Activated CD4-positive, CD25-positive, alpha-beta regulatory T cell treated with anti-CD3 and anti-CD28 coated beads, Interleukin-2, amount 50 U/mL, for 72 hours (primary cell): Measurements from ENCODE around the gene GREB1L.

Source experiments
- DNase-seq: peaks from one replicate; pipeline ENCODE4 v3.0.0; 2021

Gene GREB1L

DNA sequence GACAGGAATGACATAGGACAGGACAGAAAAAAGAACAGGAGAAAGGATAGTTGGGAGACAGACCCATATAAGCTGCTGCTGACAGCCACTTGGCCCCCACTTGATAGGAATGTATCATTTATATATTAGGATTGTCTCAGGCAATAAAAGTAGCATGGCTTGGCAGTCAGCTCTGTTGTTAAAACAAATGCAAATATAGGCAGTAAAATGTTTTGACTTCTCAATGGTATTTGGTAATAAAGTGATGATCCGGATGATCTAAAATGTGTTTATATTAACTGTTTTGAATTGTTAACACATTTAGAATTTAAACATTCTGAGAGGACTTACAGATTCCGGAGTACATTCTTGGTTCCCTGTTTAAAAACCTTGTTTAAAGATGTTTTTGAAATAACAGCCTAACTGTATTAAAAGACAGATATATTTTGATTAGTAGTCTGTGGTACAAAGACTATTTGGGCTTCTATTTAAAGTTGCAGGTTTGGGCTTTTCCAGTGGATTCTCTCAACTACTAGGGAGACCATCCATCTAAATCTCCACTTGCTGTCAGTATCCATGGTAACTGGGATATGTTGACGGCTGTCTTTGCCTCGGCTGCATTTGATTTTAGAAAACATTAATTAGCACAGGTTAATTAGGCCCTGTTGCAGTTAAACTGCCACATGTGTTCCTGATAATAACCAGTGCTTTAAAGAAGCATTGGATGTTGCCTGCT is 210.9 kb downstream of the GREB1L start:
- DNase-seq: no peak

DNA sequence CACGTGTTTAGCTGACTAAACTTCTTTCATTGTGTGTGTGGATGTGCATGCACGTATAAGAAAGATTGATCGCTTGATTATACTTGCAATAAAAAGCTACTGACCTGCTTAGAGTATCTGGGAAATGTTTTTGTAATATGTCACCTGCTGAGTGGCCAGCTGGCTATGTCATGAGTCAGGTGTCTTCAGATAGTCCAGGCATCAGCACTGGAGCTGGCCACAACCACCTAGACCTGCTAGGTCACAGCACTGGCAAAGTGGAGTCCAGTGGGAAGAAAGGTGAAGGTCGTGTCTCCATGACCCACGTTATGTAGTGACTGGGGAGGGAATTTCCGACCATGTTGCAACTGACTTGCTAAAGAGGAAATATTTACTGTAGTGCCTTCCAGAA is 211.5 kb downstream of the GREB1L start:
- no peak for DNase-seq

DNA sequence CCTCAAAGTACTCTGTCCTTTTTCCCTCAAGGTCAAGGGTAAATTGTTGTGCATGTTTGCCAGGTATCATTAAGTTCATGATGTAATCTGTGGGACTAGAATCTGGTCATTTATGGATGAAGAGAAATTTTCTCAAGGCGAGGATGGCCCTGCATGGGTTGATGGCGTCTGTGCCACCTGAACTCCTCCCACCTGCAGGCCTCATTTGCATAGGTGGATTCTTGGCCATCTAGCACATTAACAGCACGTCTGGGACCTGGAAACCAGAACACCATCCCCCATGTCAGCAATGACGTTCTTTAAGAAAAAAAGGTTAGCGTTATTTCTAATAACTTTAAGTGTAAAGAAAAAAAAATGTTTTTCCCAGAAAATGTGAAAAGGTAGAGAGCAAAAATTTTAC is 212.7 kb downstream of the GREB1L start:
- no peak for DNase-seq

DNA sequence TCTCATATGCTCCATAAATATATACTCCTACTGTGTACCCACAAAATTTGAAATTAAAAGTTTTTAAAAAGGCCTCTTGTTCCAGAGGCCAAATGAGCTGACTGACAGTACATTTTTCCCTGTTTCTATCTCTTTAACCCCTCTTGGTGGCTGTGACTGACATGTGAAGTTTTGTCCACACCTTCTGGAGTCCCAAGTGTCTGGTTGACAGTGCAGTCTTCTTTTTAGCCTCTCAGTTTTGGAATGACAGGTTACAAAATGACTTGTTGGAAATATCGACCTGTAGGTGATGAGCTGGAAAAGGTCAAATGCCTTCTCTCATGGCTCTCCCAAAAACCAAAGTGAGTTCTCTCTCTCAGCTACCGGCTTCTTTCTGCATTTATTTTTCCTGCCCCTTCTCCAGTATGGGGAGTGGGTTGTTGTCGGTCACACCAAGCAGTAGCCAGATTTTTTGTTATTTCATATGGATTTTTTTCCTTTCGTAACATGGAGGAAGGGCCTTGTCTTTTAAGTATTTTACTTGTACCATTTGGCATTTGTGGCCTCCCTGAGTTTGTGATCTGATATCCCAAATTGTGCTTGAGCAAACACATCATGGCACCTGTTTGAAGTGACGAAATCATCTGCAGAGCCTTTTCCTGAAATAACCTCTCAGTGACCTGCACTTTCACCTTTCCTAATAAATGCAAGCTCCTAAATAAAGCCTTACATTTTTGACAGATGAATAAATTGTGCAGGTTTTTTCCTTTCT is 214.6 kb downstream of the GREB1L start:
- DNase-seq: no peak

DNA sequence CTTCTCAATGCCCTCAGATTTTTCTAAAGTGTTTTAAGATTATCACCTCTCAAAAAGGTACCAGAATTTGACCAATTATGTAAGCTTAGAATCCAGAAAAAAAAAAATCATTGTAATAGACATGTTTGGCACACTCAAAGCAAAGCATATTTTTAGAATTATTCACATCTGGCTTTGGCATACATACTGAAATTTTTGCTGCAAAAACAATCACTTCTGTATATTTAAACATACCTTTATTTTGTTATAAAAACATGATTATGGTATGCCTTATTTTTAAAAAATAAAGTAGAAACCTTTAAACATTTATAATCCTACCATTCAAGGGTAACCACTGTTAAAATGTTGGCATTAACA is 215.1 kb downstream of the GREB1L start:
- no peak for DNase-seq

DNA sequence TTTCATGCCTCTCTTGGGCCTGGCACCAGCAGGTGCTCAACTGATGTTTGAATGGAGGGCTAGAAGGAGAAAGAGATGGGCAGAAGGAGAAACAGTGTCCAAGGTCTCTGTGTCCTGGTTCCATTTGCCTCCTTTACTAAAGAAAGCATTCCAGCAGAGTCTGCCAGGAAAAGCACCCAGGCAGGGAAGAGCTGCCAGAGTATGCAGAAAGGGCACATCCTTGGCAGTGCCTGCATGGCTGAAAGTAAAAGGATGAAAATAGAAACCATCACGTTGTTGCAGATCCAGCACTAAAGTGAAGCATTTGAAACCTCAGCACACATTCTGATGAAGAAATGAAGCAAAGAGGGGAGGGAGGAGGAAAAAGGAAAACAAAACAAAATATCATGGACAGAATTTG is 216.3 kb downstream of the GREB1L start:
- DNase-seq: no peak

DNA sequence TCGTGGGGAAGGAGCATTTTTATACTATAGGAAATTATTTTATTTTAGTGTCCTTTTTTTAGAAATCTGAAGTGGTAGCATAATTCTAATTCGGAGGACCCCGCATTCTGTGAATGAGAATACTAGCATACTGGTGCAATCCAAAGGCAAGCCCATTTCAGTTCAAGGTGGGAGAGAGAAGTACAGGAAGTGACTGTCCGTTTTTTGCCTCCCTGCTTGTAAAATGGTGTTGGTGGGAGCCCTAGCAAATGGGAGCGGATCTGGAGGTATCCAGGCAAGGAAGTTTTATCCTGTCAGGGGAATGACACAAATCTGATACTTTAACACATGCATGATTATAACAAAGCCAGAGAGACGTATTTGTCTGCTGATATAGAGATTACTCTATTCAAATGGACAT is 216.8 kb downstream of the GREB1L start:
- no peak for DNase-seq

DNA sequence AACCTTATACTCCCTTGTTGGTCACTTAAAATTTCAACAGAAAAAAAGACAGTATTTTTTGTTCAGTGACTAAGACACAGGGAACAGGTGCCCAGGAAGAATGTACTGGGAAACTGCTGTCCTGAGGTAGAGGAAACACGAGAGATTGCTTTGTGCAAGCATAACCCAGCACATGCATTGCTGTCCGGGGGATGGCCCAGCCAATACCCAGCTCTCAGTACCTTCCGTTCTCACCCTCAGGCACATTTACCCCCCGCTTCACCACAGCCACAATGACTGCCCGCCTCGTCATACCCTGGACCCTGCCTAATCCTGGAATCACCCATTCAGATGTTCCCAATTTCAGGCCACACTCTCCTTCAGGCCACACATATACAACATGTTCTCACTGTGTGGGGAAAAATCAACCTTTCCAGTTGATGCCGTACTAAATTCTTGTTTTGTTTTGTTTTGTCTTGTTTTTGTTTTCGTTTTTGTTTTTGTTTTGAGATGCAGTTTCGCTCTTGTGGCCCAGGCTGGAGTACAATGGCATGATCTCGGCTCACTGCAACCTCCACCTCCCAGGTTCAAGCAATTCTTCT is 217.8 kb downstream of the GREB1L start:
- DNase-seq: no peak

DNA sequence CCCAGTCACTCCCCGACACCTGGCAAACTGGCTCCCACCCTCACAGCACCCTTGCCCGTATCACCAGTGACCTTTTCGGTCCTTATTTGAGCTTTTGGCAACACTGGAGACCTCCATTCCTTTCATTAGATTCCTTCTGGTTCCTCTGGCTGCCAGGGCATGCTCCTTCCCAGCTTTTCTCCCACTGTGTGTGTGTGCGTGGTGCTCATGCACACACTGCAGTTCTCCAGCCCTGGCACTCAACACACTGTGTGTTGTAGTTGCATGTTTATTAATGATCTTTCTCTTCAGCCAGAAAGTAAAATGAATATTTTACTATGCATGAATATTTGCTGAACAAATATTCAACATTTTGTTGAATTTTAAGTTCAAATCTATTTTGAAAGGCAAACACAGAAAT is 219.4 kb downstream of the GREB1L start:
- no peak for DNase-seq

DNA sequence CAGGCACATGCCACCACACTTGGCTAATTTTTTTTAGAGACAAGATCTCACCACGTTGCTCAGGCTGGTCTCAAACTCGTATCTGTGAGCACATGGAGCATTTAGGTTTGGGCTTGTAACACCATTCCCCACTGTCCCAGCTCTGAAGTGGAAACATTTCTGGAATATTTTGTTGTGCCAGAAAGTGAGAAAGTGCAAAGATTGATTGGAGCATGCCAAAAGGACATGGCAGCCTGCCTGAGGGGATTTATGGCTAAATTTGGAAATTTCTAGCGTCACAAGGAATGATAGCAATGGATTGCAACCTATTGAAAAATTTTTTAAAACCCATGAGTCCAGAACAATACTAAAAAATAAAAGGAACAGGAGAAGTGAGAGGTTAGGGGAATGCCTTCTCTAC is 221.7 kb downstream of the GREB1L start:
- no peak for DNase-seq

DNA sequence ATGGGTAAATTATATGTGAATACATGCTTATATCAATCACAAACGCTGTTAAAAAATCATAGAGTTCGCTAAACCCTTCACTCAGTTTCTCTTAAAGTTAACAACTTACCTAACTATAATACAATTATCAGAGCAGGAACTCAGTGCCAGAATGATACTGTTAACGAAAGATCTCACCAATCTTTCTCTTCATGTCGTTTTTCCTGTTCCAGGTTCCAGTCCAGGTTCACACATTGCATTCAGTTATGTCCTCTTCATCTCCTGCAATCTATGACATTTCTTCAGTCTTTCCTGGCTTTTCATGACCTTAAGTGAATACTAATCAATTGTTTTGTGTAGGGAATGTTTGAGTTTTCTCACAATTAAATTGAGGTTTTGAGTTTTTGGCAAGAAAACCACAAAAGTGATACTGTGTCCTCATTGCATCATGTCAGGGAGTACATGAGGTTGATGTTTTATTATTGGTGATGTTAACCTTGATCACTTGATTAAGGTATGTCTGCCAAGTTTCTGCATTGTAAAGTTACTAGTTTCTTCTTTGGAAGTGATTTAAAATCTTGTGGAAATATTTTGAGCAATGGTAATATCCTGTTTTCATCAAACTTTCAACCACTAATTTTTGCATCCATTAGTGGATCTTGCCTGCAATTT is 226.6 kb downstream of the GREB1L start:
- no peak for DNase-seq

DNA sequence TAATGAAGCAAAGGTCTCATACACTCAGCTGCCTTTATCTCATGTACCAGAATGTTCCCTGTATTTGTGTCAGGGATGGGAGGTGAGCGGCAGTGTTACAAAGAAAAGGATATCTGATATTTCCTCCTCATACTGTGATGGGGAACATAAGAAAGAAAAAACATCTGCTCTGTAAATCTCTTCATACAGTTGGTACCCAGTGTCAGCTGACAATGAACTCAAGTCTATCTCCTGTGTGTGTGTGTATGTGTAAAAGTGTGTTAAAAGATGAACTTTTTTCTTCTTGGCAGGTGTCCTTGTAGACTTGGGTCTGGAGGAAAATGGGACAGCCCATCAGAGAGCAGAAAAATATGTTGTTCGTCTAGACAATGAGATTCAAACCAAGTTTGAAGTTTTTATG is 230.7 kb downstream of the GREB1L start:
- no peak for DNase-seq

DNA sequence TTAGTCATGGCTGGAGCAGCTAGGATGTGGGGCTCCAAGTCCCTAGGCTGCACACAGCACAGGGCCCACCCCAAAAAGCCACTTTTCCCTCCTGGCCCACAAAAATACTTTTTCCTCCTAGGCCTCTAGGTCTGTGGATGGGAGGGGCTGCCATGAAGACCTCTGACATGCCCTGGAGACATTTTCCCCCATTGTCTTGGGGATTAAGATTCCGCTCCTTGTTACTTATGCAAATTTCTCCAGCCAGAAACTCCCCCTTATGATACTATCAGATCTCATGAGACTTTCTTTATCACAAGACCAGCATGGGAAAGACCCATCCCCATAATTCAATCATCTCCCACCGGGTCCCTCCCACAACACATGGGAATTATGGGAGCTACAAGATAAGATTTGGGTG is 232.6 kb downstream of the GREB1L start:
- no peak for DNase-seq

DNA sequence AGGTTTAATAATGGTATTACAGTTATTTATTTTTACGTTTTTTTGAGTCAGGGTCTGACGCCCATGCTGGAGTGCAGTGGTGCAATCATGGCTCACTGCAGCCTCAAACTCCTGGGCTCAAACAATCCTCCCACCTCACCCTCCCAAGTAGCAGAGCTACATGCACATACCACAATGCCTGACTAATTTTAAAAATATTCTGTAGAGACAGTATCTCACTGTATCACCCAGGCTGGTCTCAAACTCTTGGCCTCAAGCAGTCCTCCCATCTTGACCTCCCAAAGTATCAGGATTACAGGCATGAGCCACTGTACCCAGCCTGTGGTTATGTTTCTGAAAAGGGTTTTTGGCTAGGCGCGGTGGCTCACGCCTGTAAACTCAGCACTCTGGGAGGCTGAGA is 237.7 kb downstream of the GREB1L start:
- no peak for DNase-seq

DNA sequence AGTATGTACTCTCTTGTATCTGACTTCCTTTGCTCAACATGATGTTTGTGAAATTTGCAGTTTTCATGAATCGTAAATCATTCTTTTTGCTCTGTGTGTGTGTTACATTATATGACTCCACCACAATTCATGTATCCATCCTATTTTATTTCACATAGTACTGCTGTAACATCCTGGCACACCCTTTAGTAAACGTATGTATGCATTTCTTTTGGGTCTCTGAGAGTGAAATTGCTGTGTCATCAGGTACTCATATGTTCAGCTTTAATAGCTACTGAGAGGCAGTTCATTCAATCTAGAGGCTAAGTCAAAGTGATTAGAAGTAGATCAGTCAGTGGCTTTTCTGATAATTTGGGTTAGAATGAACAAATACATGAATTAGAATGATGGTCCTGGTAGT is 239.7 kb downstream of the GREB1L start:
- DNase-seq: no peak

DNA sequence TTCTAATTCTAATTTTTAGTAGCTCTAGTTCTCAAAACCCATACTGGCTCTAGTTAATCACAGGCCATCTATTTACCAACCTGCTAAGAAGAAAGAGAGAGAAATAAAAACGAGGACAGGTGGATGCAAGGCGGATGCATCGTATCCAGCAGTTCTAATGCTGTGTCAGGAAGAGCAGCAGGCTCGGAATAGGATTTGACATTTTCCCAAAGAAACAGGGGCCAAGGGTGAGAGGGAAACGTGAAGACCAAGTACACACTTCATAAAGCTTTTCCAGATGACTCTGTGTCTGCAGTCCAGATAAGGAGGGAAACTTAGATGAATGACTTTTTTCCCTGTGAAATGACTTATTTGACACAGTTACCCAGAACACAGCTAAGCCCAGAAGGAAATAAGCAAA is 241.0 kb downstream of the GREB1L start:
- no peak for DNase-seq

DNA sequence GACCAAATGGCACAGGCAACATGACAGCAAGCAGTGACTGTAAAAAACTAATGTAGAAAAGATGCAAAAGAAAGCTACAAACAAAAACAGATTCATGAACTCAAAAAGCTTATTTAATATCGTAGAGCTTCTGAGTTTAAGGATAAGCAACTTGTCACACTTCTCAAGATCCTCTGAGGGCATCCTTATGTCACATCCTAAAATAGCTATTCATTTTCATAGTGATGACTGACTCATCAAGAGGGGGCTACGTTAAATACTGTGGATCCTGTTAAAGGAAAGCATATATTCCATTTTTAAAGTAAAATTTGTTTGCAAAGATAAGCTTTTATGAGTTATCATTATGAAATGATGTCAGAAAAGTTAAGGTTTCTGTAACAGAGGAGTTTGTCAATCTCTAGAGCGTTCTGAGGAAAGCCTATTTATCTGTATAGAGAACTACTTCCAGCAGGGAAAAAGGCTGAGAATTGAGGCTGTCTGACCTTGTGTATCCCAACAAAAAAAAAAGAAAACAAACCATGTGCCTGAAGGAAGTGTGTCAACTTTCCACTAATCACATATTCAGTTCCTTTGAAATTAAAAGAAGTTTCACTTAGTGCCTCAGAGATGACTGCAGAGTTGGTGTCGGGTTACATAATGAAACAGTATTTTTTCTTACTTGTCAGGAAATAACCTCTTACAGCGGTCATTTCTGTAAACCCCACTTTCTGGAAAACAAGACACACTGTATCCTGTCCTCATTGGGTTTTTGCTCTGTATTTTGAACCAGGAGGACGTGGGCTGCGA is 243.0 kb downstream of the GREB1L start:
- no peak for DNase-seq

DNA sequence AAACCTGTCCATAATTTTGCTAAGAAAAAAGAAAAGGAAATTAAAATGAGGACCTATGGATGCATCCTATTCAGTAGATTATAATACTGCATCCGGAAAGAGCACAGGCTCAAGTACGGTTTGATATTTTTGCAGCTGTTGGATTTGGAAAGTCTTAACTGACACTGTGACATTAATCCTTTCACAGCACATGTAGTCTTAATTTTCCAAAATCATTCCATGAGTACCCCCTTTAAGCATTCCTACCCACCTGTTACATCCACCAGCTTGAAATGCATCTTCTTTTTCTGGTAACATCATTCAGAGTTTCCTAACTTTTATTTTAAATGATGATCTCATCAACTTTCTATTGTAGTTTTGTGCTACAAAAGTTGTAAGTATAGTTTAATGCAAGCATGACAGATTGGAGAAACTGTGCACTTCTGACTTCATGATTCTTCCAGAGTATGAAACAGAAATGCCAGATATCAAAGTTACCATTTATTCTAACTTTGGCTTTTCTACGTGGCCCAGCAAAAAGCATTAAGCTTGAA is 244.9 kb downstream of the GREB1L start:
- no peak for DNase-seq

DNA sequence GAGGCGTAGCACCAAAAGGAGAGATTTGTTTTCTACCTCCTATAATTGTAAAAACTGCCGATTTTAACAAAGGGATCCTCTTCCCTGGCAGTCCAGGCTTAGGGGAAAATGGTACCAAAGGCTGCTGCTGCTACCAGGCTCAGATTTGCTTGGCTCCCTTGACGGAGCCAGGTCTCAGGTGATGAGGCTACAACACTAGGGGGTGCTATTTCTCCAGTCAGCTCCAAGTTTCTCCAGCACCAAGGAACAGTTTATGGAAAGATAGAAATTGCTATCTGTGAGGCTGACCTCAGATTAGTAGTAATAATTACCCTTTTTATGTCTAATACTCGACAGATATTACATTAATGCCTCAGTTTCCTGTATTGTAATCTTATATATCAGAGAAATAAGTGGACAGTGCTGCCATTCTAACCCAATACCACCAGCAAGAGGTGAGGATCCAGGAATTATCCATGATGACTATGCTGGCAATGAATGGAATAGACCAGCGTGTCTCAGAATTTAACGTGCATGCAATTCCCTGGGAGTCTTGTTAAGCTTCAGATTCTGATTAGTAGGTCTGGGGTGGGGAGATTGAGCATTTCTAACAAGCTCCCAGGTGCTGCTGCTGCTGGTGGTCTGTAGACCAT is 247.2 kb downstream of the GREB1L start:
- no peak for DNase-seq

DNA sequence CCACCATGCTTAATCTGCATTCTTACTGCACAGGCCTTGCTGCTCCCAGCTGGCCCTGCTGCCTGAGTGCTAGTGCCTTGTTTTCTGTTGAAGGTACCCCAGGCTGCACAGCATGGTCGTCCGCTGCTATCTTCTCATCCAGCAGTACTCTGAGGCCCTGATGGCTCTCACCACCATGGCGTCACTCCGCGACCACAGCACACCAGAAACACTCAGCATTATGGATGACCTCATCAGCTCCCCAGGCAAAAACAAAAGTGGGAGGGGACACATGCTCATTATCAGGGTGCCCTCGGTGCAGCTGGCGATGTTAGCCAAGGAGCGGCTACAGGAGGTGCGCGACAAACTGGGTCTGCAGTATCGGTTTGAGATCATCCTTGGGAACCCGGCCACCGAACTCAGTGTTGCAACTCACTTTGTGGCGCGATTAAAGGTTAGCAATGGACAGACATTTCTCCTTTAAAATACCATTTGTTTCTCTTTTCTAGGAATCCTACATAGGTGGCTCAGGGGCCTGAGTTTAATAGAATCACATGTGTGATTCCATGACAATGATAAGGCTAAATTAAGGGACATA is 248.0 kb downstream of the GREB1L start:
- DNase-seq: no peak

DNA sequence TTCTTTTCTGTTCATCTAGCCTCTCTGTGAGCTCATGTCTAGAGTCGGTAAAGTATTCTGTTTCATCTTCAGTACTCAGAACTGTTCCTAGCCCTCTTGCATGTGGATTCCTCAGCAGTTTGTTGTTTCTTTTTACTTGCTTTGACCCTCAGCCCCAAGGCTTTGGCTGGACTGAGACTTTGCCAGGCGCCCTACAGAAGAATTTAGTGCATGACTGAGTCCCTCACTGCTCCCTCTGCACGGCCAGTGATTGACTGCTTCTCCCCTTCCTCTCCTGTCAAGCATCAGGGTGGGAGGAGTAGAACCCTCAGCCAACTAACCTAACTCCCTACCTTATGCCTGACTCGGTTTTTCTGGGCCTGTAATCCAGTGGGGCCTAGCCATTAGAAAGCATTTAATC is 248.7 kb downstream of the GREB1L start:
- no peak for DNase-seq

DNA sequence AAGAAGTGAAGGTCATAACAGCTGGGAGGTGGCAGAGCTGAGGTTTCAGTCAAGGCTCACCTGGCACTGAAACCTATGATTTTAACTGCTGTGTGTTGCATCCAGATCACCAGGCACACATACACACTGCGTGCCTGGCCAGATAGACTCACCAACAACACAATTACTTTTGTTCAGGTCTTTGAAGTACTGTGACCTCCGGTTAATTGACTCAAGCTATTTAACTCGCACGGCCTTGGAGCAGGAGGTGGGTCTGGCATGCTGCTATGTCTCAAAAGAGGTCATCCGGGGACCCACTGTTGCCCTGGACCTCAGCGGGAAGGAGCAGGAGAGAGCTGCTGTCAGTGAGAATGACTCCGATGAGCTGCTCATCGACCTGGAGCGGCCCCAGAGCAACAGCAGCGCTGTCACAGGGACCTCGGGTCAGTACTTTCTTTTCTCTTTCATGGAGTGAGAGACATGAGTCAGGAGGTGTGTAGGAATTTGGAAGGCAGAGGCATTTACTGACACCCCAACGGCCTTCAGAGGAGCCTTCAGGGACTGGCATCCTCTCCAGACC is 254.3 kb downstream of the GREB1L start:
- DNase-seq: no peak
